K562 (cell line): ENCODE data around the gene LRP6. TPM values are rescaled to one million over a fixed set of nuclear protein-coding genes. Genes with fewer than 3 reads are reported as not detected.

Experiments
- ATAC-seq: fragments of 200-7000 bp; cut with Tn5 transposase; 3 replicates; pipeline ENCODE4 v1.9.1; 2020; ENCODE audit warnings: moderate library complexity
- BruUV-seq: library from RNA; stranded (reverse); fragments of 400-500 nt; replicated peaks from 2 replicates; lab custom pipeline; 2021; lab: Mats Ljungman, UMichigan
- CTCF ChIA-PET: fragments of 300-600 bp; formaldehyde crosslinking; extraction: SDS; loops from one replicate; lab custom pipeline; 2021; ENCODE audit warnings: low intra/inter-chr PET ratio; lab: Yijun Ruan, JAX
- POLR2A ChIA-PET: fragments of 300-600, 350-650 bp; sonication (Branson Sonifier 250); formaldehyde crosslinking; extraction: SDS; loops from one replicate; lab custom pipeline; 2021; ENCODE audit warnings: antibody characterized with exemption, inconsistent platforms; lab: Yijun Ruan, JAX
- DNase-seq, 4 experiments: peaks; one replicate each; pipeline versions ENCODE4 v3.0.0 to v3.0.0-alpha.2; 2011 to 2018; ENCODE audit warnings: low spot score in 3 of 4, mixed read lengths in 3 of 4; ENCODE audit errors: extremely low read depth in 1 of 4
- FAIRE-seq: peaks from 2 replicates; lab custom pipeline; 2011; peaks lifted over from hg19 to GRCh38; lab: Jason Lieb, UNC
- H2AFZ ChIP-seq: 2 replicates; pipeline ENCODE4 v1.6.0; 2011; ENCODE audit warnings: low read depth, low read length, control low read depth, inconsistent platforms
- H3K27ac ChIP-seq: fragments of 200-600 bp; 3 replicates; pipeline ENCODE4 v1.8.0; 2011; ENCODE audit warnings: low read depth, mild to moderate bottlenecking, control low read depth, inconsistent platforms, low read length, moderate library complexity, mixed read lengths; ENCODE audit errors: extremely low read depth
- H3K27me3 ChIP-seq, 2 experiments: fragments of 300-600 bp in 1 of 2; 2 replicates in 1 of 2; 3 replicates in 1 of 2; pipeline versions ENCODE4 v1.6.0 to v1.8.0; 2011; ENCODE audit warnings: inconsistent platforms in 2 of 2, low read length in 2 of 2, mild to moderate bottlenecking in 1 of 2, mixed read lengths in 1 of 2, moderate library complexity in 1 of 2; ENCODE audit not compliant: control insufficient read depth in 2 of 2, insufficient read depth in 2 of 2
- H3K36me3 ChIP-seq: fragments of 300-600 bp; 3 replicates; pipeline ENCODE4 v1.8.0; 2011; ENCODE audit warnings: mild to moderate bottlenecking, low read length, inconsistent platforms; ENCODE audit not compliant: control insufficient read depth, insufficient read depth
- H3K4me1 ChIP-seq, 2 experiments: fragments of 200-600 bp in 1 of 2; replicated peaks in 1 of 2; 2 replicates in 1 of 2; 3 replicates in 1 of 2; pipeline versions ENCODE4 v1.5.1 to v1.8.0; 2011; ENCODE audit warnings: inconsistent platforms in 2 of 2, low read length in 2 of 2, mild to moderate bottlenecking in 1 of 2, mixed read lengths in 1 of 2, moderate library complexity in 1 of 2; ENCODE audit not compliant: control insufficient read depth in 2 of 2, insufficient read depth in 2 of 2
- H3K4me2 ChIP-seq: 2 replicates; pipeline ENCODE4 v1.6.1; 2011; ENCODE audit warnings: low read length, control low read depth, inconsistent platforms, mixed read lengths; ENCODE audit not compliant: insufficient read depth
- H3K4me3 ChIP-seq: fragments of 200-600 bp; sonication (generic), shearing (Covaris generic); 2 replicates; pipeline ENCODE4 v1.5.1; 2016; ENCODE audit warnings: control low read depth, inconsistent platforms
- H3K79me2 ChIP-seq: fragments of 200-600 bp; 3 replicates; pipeline ENCODE4 v1.8.0; 2011; ENCODE audit warnings: low read length, inconsistent platforms; ENCODE audit not compliant: control insufficient read depth, insufficient read depth
- H3K9ac ChIP-seq, 2 experiments: 2 replicates each; pipeline versions ENCODE4 v1.6.0 to v1.6.1; 2011; ENCODE audit warnings: low read depth in 2 of 2, low read length in 2 of 2, control low read depth in 1 of 2, inconsistent platforms in 1 of 2, mild to moderate bottlenecking in 1 of 2, mixed read lengths in 1 of 2; ENCODE audit not compliant: insufficient read depth in 1 of 2
- H3K9me1 ChIP-seq: one replicate; pipeline ENCODE4 v1.6.0; 2011; ENCODE audit warnings: inconsistent platforms, mild to moderate bottlenecking, low read length, moderate library complexity; ENCODE audit not compliant: control insufficient read depth, insufficient read depth
- H3K9me3 ChIP-seq: replicated peaks from 2 replicates; pipeline ENCODE4 v1.5.1; 2011; ENCODE audit warnings: low read depth, low read length, inconsistent platforms; ENCODE audit not compliant: control insufficient read depth, insufficient read depth
- H4K20me1 ChIP-seq: replicated peaks from 2 replicates; pipeline ENCODE4 v1.6.1; 2011; ENCODE audit warnings: low read length, inconsistent platforms, mixed read lengths; ENCODE audit not compliant: control insufficient read depth, insufficient read depth
- CGGBP1 ChIP-seq: fragments of 250-450 bp; sonication (Bioruptor Pico); IDR thresholded peaks from 2 replicates; pipeline ENCODE4 v1.9.0; 2021; ENCODE audit warnings: mild to moderate bottlenecking
- CHD1 ChIP-seq: fragments of 200-600 bp; sonication (generic); IDR thresholded peaks from one replicate; pipeline ENCODE4 v1.6.1; 2012; ENCODE audit warnings: mild to moderate bottlenecking, moderate library complexity, low read length, inconsistent platforms
- COPS2 ChIP-seq: fragments of 450-650 bp; conservative IDR thresholded peaks from 2 replicates; pipeline ENCODE4 v1.6.1; 2016; ENCODE audit warnings: mild to moderate bottlenecking, moderate library complexity
- E2F6 ChIP-seq, 2 experiments: IDR thresholded peaks; 2 replicates each; pipeline ENCODE4 v1.6.1; 2011; ENCODE audit warnings: borderline replicate concordance in 1 of 2, control low read depth in 1 of 2, low read depth in 1 of 2, low read length in 1 of 2, mild to moderate bottlenecking in 1 of 2, mixed read lengths in 1 of 2, moderate library complexity in 1 of 2; ENCODE audit not compliant: insufficient read depth in 1 of 2, insufficient read length in 1 of 2, poor library complexity in 1 of 2, severe bottlenecking in 1 of 2; ENCODE audit errors: extremely low read depth in 1 of 2
- EP300 ChIP-seq: IDR thresholded peaks from 2 replicates; pipeline ENCODE4 v1.6.1; 2012; ENCODE audit warnings: low read length, improper control_type of control experiment
- NFIX ChIP-seq: fragments of 250-450 bp; sonication (Bioruptor Pico); IDR thresholded peaks from 2 replicates; pipeline ENCODE4 v1.4.0; 2020; ENCODE audit warnings: low read depth, mild to moderate bottlenecking, moderate library complexity
- SAFB ChIP-seq: fragments of 200-400 bp; formaldehyde crosslinking; IDR thresholded peaks from 2 replicates; pipeline ENCODE4 v1.6.1; 2017; ENCODE audit warnings: low read depth, low read length, borderline replicate concordance
- SP1 ChIP-seq: sonication (generic); formaldehyde crosslinking; IDR thresholded peaks from 2 replicates; pipeline ENCODE4 v1.8.1; 2022; ENCODE audit warnings: mild to moderate bottlenecking, missing genetic modification reagents
- TCF3 ChIP-seq: sonication (generic); formaldehyde crosslinking; IDR thresholded peaks from 2 replicates; pipeline ENCODE4 v1.4.0; 2020; ENCODE audit warnings: mild to moderate bottlenecking, missing genetic modification reagents
- THAP12 ChIP-seq: fragments of 250-450 bp; sonication (Bioruptor Pico); IDR thresholded peaks from 2 replicates; pipeline ENCODE4 v1.9.0; 2021; ENCODE audit warnings: mild to moderate bottlenecking, inconsistent platforms
- ZBTB11 ChIP-seq, 3 experiments: fragments of 200-800 bp in 1 of 3; fragments of 250-450 bp in 1 of 3; fragments of 450-650 bp in 1 of 3; sonication (Bioruptor Pico) in 1 of 3; sonication (Bioruptor generic) in 1 of 3; formaldehyde crosslinking in 1 of 3; IDR thresholded peaks; 2 replicates each; pipeline versions ENCODE4 v1.6.1 to v1.8.0; 2016 to 2022; ENCODE audit warnings: mild to moderate bottlenecking in 2 of 3, missing genetic modification characterization in 2 of 3, missing compliant biosample characterization in 1 of 3, moderate library complexity in 1 of 3
- ZNF184 ChIP-seq: sonication (generic); formaldehyde crosslinking; IDR thresholded peaks from 2 replicates; pipeline ENCODE4 v1.5.0; 2020; ENCODE audit warnings: missing genetic modification reagents
- ZNF444 ChIP-seq: fragments of 250-450 bp; sonication (Bioruptor Pico); IDR thresholded peaks from 2 replicates; pipeline ENCODE4 v1.4.0; 2020; ENCODE audit warnings: mild to moderate bottlenecking, moderate library complexity
- ZNF644 ChIP-seq: fragments of 200-800 bp; sonication (Bioruptor generic); IDR thresholded peaks from 2 replicates; pipeline ENCODE4 v1.6.1; 2016; ENCODE audit warnings: low read depth, missing genetic modification characterization, missing compliant biosample characterization
- WGBS: fragments of 100-300 bp; shearing (Covaris generic); methylation state at CpG from one replicate; pipeline ENCODE4 v1.1.6; 2016; ENCODE audit warnings: low coverage, mixed read lengths; ENCODE audit not compliant: insufficient coverage; ENCODE audit errors: missing lambda C conversion rate; 5-methylcytosine and 5-hydroxymethylcytosine counted together
- in situ Hi-C: fragments of 300-500 bp; cut with MboI; formaldehyde crosslinking; loops from 4 replicates; pipeline ENCODE4 v1.15.0; 2018; ENCODE audit warnings: inconsistent platforms, mixed read lengths
- intact Hi-C: fragments of 100-400 bp; cut with micrococcal nuclease; formaldehyde crosslinking; loops from 2 replicates; pipeline ENCODE4 v1.14.2; 2022
- polyA plus RNA-seq, 8 experiments: library from polyadenylated mRNA; depleted of rRNA in 4 of 8; stranded (reverse) in 5 of 8; unstranded in 3 of 8; fragments of >200 nt; fragmentation: Nextera tagmentation in 2 of 8; fragmentation: Illumina TruSeq in 1 of 8; extraction: Ambion mirVana in 2 of 8; extraction: Trizol in 1 of 8; gene quantifications; 2 replicates each; pipeline versions ENCODE4 v1.2.1 to v1.2.3, GENCODE V29; 2011 to 2014; ENCODE audit warnings: inconsistent platforms in 1 of 8, missing spikeins in 1 of 8
- total RNA-seq, 7 experiments: library from RNA; depleted of rRNA in 6 of 7; stranded (reverse); fragments of >200 nt in 6 of 7; fragmentation: Illumina TruSeq in 2 of 7; extraction: Trizol in 2 of 7; gene quantifications; 2 replicates each; pipeline versions ENCODE4 v1.2.1 to v1.2.3, GENCODE V29; 2011 to 2021; ENCODE audit warnings: low replicate concordance in 1 of 7

The LRP6 gene
- total and polyA plus RNA-seq, 9 of the 15 experiments (the other 6 are each of a cell fraction or from before 2014, with no cell fraction given): 3.0 to 17.0 (median 10.8) TPM

- TF ChIP-seq ZBTB11 (CRISPR knock-in tag; IDR thresholded peaks at IDR 0.05) (no peak), TCF3 (no peak), E2F6 (IDR thresholded peaks at IDR 0.05; ENCODE audit: borderline replicate concordance in 1 of 2, extremely low read depth in 1 of 2, insufficient read depth in 1 of 2, insufficient read length in 1 of 2, low read depth in 1 of 2, low read length in 1 of 2, poor library complexity in 1 of 2, severe bottlenecking in 1 of 2) (no peak)
These were observed 175.8 kb downstream of the LRP6 start (continued) for GRCh38 chr12:12091071-12091470.

GRCh38 chr12:12088761-12089160 is 178.1 kb downstream of the LRP6 start:
- Histone ChIP-seq H3K9ac (no peak overlapping the region), H4K20me1 (no peaks in the 10 kb centered on the region), H3K9me3 (no peaks in the 10 kb centered on the region), H3K36me3 (no peaks in the 10 kb centered on the region), H3K4me3 (no peak overlapping the region), H3K79me2 (no peaks in the 10 kb centered on the region), H3K4me1 (peaks cover 0 to 5% of the 10 kb centered on the region in 2 experiments; a peak in 2 of 5 replicates), H2AFZ (no peak overlapping the region), H3K27ac (no peak overlapping the region), H3K27me3 (no peaks in the 10 kb centered on the region), H3K9me1 (no peaks in the 10 kb centered on the region), H3K4me2 (no peak overlapping the region)
- intact Hi-C loops (no loop called here), in situ Hi-C loops (loop anchor here (10.0 kb wide), 2 partner anchors 466 to 616 kb away; no protein-coding TSS in a partner anchor)
- ChIA-PET POLR2A (no interaction called here), CTCF (no interaction called here)
- no TSS peak for BruUV-seq
- ATAC-seq: no peak
- WGBS: 39% methylated on average over 8 of the region's 9 CpGs
- no peak for DNase-seq
- no peak for FAIRE-seq
- TF ChIP-seq NFIX (CRISPR knock-in tag) (no peak), SAFB (no peak), ZNF444 (no peak), CGGBP1 (CRISPR knock-in tag) (no peak), THAP12 (CRISPR knock-in tag) (no peak), CHD1 (no peak), EP300 (no peak), COPS2 (no peak), SP1 (no peak), ZNF644 (tag) (no peak), ZNF184 (CRISPR knock-in tag) (no peak)
